Measurements from ENCODE around the gene OPN4.
"Not testable (repeated sequence)": the region's sequence is repeated elsewhere in the genome, so short reads cannot be mapped to it uniquely, and the experiment has no call there.

OPN4 gene, protein sequence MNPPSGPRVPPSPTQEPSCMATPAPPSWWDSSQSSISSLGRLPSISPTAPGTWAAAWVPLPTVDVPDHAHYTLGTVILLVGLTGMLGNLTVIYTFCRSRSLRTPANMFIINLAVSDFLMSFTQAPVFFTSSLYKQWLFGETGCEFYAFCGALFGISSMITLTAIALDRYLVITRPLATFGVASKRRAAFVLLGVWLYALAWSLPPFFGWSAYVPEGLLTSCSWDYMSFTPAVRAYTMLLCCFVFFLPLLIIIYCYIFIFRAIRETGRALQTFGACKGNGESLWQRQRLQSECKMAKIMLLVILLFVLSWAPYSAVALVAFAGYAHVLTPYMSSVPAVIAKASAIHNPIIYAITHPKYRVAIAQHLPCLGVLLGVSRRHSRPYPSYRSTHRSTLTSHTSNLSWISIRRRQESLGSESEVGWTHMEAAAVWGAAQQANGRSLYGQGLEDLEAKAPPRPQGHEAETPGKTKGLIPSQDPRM

DNA sequence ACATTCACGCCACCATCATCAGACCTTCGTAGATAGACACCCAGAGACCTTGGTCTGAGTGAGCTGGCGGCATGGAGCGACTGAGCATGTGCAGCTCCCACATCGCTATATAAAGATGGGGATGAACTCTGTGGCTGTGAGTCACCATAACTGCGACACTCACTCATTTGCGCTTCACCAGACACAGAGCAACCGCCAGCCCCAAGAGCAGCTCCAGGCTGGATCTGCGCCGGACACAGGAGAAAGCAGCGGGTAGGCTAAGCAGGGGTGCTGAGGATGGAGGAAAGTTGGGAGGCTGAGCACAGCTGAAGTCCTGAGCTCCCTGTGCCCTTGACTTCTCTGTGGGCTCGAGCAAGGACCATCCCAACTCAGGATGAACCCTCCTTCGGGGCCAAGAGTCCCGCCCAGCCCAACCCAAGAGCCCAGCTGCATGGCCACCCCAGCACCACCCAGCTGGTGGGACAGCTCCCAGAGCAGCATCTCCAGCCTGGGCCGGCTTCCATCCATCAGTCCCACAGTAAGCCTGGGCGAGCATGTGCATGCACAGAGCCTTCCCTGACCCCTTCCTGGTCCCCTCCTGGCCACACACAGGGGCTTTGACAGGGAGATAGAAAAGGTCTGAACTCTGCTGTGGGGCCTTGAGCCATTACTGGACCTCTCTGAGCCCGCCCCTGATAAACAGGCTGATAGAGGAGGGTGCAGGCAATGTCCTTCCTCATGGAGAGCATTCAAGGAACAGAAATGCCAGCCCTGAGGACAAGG lies at the start of gene OPN4:
Gene OPN4 (plus strand): TSS at position 137 of the 762 bp plus-strand sequence. CDS start 237 bp downstream, at position 374.
- H3K36me3 Mint-ChIP-seq: no peaks in the 10 kb centered on the region
- no peak within 1 kb of the TSS for H3K4me3 Mint-ChIP-seq
- H3K9me3 Mint-ChIP-seq (ENCODE audit: low read depth): no peaks in the 10 kb centered on the region
- H3K27me3 Mint-ChIP-seq: no peaks in the 10 kb centered on the region
- H3K4me1 Mint-ChIP-seq (ENCODE audit: low read depth): no peaks in the 10 kb centered on the region
- H3K27ac Mint-ChIP-seq: no peak within 1 kb of the TSS

DNA sequence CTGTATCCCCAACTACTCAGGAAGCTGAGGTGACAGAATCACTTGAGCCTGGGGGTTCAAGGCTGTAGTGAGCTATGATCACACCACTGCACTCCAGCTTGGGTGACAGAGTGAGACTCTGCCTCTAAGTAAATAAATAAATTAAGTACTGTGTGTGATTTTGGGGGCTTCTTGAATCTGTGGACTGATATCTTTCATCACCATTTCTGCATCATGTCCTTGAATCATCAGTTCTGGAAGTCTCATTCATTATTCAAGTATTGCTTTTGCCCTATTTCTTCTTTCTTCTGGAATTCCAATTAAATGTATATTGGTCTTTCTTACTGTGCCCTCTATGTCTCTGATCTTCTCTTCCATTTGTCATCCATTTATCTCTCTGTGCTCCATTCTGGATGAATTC lies 46.7 kb upstream of the OPN4 start:
- Mint-ChIP-seq H3K4me3 (no peak overlapping the region), H3K27me3 (peaks cover 7% of the 10 kb centered on the region), H3K27ac (no peak overlapping the region), H3K36me3 (peaks cover 5% of the 10 kb centered on the region), H3K9me3 (ENCODE audit: low read depth) (peaks cover 5% of the 10 kb centered on the region), H3K4me1 (ENCODE audit: low read depth) (no peaks in the 10 kb centered on the region)

DNA sequence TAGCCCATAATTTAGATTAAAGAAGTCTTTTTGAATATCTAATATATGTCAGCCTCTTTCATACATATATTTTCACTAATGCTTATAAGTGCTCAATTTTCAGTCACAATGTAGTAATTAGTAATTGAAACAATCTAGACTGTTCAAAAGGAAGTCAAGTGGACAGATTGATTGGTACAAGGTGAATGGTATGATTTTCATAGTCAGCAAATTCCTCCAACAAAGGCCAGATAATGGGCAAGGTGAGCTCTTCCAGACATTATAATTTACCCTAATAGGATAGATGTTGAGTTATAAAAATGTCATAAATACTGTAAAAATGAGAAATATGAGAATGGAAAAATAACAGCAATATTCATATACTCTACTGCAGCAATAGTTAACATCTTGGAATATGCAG lies 44.4 kb upstream of the OPN4 start:
- no peaks in the 10 kb centered on the region for H3K4me1 Mint-ChIP-seq (ENCODE audit: low read depth)
- H3K27me3 Mint-ChIP-seq: peaks cover 7% of the 10 kb centered on the region
- H3K9me3 Mint-ChIP-seq (ENCODE audit: low read depth): peaks cover 5% of the 10 kb centered on the region
- H3K27ac Mint-ChIP-seq: no peak overlapping the region
- no peak overlapping the region for H3K4me3 Mint-ChIP-seq
- H3K36me3 Mint-ChIP-seq: peaks cover 5% of the 10 kb centered on the region

DNA sequence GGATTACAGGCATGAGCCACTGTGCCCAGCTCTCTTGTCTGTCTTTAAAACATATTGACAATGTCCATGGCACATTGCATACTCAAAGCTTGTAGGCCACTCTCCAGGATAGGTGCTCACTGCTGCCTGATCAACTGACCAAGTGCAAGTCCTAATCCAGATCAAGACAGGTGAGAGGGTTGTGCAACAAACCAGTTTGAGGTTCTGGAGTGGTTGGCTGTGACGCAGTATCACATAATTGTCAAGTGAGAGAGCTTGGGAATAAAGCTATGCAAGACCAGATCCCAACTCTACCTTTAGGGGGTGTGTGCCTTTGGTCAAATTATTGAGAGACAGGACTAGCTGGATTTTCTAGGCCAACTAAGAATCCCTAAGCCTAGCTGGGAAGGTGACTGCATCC lies 43.0 kb upstream of the OPN4 start:
- Mint-ChIP-seq H3K27ac (no peak overlapping the region), H3K9me3 (ENCODE audit: low read depth) (peaks cover 5% of the 10 kb centered on the region), H3K4me1 (ENCODE audit: low read depth) (no peaks in the 10 kb centered on the region), H3K27me3 (peaks cover 8% of the 10 kb centered on the region), H3K36me3 (peaks cover 5% of the 10 kb centered on the region), H3K4me3 (no peak overlapping the region)

DNA sequence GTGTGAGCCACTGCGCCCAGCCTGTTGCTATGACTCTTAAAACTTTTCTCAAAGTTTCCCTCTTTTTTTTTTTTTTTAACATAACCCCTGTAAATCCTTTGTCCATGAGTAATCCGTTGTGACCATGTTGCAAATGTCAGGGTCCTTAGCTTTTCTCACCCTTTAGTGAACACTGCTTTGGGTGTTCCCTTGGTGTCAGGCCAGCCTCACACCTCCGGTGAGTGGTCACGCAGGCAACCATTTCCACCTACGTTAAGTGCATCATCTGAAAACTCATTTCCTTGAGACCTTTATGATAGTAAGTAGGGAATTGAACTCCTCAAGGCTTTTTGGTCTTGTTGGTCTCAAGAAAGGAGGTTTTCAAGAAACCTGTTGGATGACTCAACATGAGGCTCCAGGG lies 41.3 kb upstream of the OPN4 start:
- H3K4me3 Mint-ChIP-seq: no peak overlapping the region

DNA sequence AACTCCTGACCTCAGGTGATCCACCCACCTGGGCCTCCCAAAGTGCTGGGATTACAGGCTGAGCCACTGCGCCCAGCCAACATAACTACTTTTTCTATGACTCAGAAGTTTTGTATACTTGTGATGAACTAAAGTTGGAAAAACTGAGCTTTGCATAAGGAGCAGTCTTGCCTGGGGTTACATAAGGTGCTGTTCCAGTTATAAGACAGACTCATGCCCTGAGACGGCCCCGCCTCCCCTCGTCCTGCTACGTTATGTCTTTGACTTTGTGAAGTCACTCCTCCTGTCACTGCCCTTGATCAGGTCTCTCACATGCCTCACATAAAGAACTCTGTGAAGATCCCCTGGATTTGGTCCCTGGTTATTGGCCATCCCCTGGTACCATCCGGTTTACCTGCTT lies 40.4 kb upstream of the OPN4 start:
- Mint-ChIP-seq H3K27ac (no peak overlapping the region), H3K27me3 (peaks cover 3% of the 10 kb centered on the region), H3K36me3 (no peaks in the 10 kb centered on the region), H3K9me3 (ENCODE audit: low read depth) (no peaks in the 10 kb centered on the region), H3K4me3 (no peak overlapping the region), H3K4me1 (ENCODE audit: low read depth) (no peaks in the 10 kb centered on the region)

More for the DNA sequence above, 41.3 kb upstream of the OPN4 start:
- Mint-ChIP-seq H3K27ac (no peak overlapping the region), H3K27me3 (peaks cover 6% of the 10 kb centered on the region), H3K9me3 (ENCODE audit: low read depth) (peaks cover 3% of the 10 kb centered on the region), H3K4me1 (ENCODE audit: low read depth) (no peaks in the 10 kb centered on the region), H3K36me3 (peaks cover 2% of the 10 kb centered on the region)

DNA sequence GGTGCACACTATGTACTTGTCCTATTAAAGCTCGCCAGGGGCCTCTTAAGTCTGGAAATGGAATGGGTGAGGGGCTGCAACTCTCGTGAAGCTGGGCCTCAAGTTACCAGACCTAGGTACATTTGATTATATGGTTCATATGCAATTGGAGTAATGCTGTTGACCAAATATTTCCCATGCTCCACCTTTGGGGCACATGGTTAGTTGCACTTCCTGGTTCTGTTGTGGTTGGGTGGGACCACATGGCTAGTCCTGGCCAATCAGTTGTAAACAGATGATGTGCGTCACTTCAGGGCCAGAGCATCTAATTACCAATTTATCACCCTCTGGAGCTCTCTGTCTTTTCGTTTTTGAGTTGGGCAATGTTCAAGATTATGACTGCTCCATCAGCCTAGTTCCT lies 39.5 kb upstream of the OPN4 start:
- no peaks in the 10 kb centered on the region for H3K9me3 Mint-ChIP-seq (ENCODE audit: low read depth)
- no peaks in the 10 kb centered on the region for H3K36me3 Mint-ChIP-seq
- no peaks in the 10 kb centered on the region for H3K4me1 Mint-ChIP-seq (ENCODE audit: low read depth)
- H3K27me3 Mint-ChIP-seq: peaks cover 3% of the 10 kb centered on the region
- H3K4me3 Mint-ChIP-seq: no peak overlapping the region
- H3K27ac Mint-ChIP-seq: no peak overlapping the region

DNA sequence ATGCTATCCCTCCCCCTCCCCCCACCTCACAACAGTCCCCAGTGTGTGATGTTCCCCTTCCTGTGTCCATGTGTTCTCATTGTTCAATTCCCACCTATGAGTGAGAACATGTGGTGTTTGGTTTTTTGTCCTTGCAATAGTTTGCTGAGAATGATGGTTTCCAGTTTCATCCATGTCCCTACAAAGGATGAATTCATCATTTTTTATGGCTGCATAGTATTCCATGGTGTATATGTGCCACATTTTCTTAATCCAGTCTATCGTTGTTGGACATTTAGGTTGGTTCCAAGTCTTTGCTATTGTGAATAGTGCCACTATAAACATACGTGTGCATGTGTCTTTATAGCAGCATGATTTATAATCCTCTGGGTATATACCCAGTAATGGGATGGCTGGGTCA lies 37.1 kb upstream of the OPN4 start:
- not testable (repeated sequence) for H3K27ac Mint-ChIP-seq; H3K4me3 Mint-ChIP-seq; H3K9me3 Mint-ChIP-seq (ENCODE audit: low read depth); H3K36me3 Mint-ChIP-seq; H3K4me1 Mint-ChIP-seq (ENCODE audit: low read depth); H3K27me3 Mint-ChIP-seq

DNA sequence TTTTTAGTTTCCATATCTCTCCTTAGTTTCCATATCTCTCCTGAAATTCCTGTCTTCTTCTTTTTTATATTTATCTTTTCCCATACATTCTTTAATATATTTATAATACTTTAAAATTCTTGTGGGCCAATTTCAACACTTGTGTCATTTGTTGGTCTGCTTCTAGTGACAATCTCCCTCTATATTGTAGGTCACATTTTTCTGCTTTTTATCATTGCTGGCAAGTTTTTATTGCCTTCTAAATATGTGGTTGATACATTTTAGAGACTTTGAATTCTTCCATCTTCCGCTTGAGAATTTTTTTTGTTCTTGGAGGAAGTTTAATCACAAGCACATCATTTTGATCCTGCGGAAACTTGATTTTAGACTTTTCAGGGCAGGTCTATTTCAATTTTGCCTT lies 26.0 kb upstream of the OPN4 start:
- Mint-ChIP-seq H3K4me1 (ENCODE audit: low read depth) (peaks cover 1% of the 10 kb centered on the region), H3K4me3 (no peak overlapping the region), H3K27me3 (peaks cover 17% of the 10 kb centered on the region), H3K27ac (no peak overlapping the region), H3K36me3 (no peaks in the 10 kb centered on the region), H3K9me3 (ENCODE audit: low read depth) (no peaks in the 10 kb centered on the region)

DNA sequence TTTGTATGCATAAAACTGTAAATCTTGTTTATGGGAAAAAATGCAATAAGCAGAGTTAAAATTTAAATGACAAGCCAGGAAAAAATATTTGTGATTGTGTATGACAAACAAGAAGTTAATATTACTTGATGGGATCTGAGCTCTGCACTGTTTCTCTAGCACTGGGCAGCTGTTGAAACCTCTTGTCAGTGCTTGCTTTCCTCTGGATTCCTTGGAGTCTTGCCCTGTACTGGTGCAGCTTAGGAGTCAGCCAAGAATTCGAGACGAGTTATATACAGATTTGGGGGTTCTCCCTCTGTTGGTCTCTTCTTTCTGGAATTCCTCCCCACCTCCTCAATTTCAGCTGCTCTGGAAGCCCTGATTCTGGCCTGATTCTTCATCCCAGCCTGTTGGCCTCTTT lies 24.3 kb upstream of the OPN4 start:
- Mint-ChIP-seq H3K4me1 (ENCODE audit: low read depth) (peaks cover 1% of the 10 kb centered on the region), H3K27me3 (peaks cover 23% of the 10 kb centered on the region), H3K36me3 (no peaks in the 10 kb centered on the region), H3K27ac (no peak overlapping the region), H3K9me3 (ENCODE audit: low read depth) (no peaks in the 10 kb centered on the region), H3K4me3 (no peak overlapping the region)

DNA sequence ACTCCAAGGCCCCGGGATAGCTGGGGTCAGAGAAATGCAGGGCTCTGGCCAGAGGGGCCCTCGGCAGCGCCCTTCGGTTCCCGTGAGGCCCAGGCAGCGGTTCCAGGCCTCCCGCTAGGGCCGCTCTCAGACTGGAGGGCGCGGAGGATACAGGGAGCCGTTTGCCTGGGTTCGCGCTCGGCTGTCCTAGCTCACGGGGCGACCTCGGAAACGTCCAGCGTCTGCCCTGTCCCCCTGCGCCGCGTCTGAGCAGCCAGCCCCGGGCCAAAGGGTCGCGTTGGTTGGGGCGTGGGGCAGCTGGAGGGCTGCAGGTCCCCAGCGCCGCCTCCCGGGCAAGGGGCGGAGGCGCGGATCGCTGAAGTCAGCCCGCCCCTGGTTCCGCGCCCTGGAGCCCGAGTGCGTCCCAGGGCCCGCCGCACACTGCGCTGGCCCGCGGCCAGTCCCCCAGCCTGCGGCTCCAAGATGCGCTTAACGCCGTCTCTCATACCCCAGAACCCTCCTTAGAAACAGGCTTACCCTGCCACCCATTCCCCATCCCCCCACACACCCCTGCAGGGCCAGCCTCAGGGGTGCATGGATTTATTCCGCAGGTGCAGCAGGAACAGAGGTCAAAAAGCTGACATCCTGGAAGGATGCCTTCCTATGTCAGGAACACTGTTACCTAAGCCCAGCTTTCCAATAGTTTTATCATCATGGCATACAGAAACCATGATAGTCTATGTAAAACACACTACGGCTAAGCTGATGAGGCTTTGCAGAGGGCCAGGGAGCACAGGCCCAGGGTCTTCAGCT lies 22.1 kb upstream of the OPN4 start:
- no peaks in the 10 kb centered on the region for H3K9me3 Mint-ChIP-seq (ENCODE audit: low read depth)
- no peaks in the 10 kb centered on the region for H3K36me3 Mint-ChIP-seq
- peaks cover 26% of the 10 kb centered on the region for H3K27me3 Mint-ChIP-seq
- H3K4me1 Mint-ChIP-seq (ENCODE audit: low read depth): peaks cover 1% of the 10 kb centered on the region
- no peak overlapping the region for H3K4me3 Mint-ChIP-seq
- H3K27ac Mint-ChIP-seq: no peak overlapping the region

DNA sequence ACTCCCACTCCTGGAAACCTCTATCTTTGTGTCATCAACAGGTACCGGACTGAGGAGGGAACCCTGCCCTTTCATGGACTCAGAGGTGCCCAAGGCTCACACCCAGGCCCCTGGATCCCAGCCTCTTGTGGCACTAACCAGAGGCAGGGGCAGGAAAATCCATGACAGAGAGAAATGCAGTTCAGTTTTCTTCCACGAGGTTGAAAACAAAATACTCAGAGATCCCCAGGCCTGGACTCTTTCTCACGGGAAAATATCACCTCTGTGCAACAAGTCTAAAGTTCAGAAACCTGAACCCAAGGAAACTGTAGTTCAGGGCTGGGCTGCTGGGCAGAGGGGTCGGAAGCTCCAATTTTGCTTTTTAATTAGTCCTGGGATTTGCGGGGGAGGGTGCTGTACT lies 21.4 kb upstream of the OPN4 start:
- Mint-ChIP-seq H3K27ac (no peak overlapping the region), H3K4me1 (ENCODE audit: low read depth) (peaks cover 1% of the 10 kb centered on the region), H3K4me3 (no peak overlapping the region), H3K36me3 (no peaks in the 10 kb centered on the region), H3K27me3 (peaks cover 26% of the 10 kb centered on the region), H3K9me3 (ENCODE audit: low read depth) (no peaks in the 10 kb centered on the region)

DNA sequence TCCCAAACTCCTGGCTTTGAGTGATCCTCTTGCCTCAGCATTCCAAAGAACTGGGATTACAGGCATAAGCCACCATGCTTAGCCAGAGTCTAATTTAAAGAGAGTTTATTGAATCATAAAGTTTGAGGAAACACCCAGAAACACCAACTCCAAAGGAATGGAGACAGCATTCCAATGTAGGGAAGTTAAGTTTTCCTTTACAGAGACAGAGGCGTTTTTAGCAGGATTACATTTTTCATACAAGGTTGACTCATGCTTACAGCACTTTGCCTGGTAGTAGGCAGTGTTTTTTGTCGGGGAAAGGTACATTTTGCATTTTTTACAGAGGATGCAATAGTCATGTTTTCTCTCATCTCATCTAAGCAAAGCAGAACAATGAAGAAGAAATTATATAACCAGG lies 18.9 kb upstream of the OPN4 start:
- Mint-ChIP-seq H3K4me1 (ENCODE audit: low read depth) (peaks cover 1% of the 10 kb centered on the region), H3K27ac (no peak overlapping the region), H3K4me3 (no peak overlapping the region), H3K9me3 (ENCODE audit: low read depth) (no peaks in the 10 kb centered on the region), H3K27me3 (peaks cover 26% of the 10 kb centered on the region), H3K36me3 (no peaks in the 10 kb centered on the region)

DNA sequence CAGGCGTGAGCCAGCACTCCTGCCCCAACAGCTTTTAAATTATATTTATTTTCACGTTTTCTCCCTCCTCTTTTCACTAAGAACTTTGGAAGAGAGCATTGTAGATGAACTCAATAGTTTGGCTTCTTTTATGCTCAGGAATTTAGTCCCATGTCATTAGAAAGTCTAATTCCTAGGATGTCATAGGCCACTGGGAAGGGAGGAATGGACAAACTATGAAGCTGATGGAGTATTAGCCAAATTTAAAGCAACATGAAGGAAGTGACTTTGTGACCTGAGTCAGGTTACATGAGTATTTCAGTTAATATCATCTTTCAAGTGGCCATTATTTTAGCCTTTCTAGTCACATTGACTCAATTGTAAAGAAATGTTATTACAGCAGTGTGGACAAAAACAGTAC lies 18.0 kb upstream of the OPN4 start:
- Mint-ChIP-seq H3K9me3 (ENCODE audit: low read depth) (peaks cover 1% of the 10 kb centered on the region), H3K36me3 (no peaks in the 10 kb centered on the region), H3K4me3 (no peak overlapping the region), H3K27ac (no peak overlapping the region), H3K4me1 (ENCODE audit: low read depth) (peaks cover 1% of the 10 kb centered on the region), H3K27me3 (peaks cover 22% of the 10 kb centered on the region)

DNA sequence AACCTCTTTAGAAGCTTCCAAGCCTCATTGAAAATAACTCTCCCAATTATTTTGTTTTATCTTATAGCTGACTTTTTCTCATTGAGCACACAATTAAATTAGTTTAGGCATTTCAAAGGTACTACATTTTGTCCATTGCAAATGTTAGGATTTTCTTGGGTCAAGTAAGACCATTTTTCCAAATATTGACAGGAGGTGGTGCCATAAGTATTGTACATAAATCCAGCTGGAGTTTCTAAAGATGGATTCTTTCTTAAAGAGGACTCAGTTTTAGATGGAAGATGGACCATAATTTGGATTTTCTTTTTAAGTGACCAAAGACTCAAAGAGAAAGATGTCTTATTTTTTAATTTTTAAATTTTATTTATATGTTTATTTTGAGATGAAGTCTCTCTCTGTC lies 12.3 kb upstream of the OPN4 start:
- Mint-ChIP-seq H3K36me3 (peaks cover 5% of the 10 kb centered on the region), H3K9me3 (ENCODE audit: low read depth) (peaks cover 9% of the 10 kb centered on the region), H3K4me3 (no peak overlapping the region), H3K27ac (no peak overlapping the region), H3K27me3 (peaks cover 4% of the 10 kb centered on the region), H3K4me1 (ENCODE audit: low read depth) (no peaks in the 10 kb centered on the region)

Measured in activated naive CD8-positive, alpha-beta T cell (primary cell).